Thyroid gland (tissue), 4 donors: ENCODE data around the gene COL4A1.

Experiments
- POLR2A ChIP-seq, 2 donors: fragments of 450-650 bp; IDR thresholded peaks; one replicate each; pipeline ENCODE4 v1.6.1; 2017; ENCODE audit warnings: antibody characterized with exemption in 2 of 2, mild to moderate bottlenecking in 2 of 2, moderate library complexity in 1 of 2
- TF ChIP-seq, protein P1 (sequence below), 6 experiments: fragments of 200-600 bp in 3 of 6; fragments of 450-650 bp in 3 of 6; sonication (generic) in 3 of 6; IDR thresholded peaks; one replicate each; pipeline ENCODE4 v1.5.1; 2016 to 2019; ENCODE audit warnings: antibody characterized with exemption in 6 of 6, mild to moderate bottlenecking in 2 of 6, inconsistent platforms in 1 of 6, moderate library complexity in 1 of 6

GRCh38 chr13:110305949-110306339 lies 1.0 kb downstream of the COL4A1 start:
- TF ChIP-seq, protein P1, sequence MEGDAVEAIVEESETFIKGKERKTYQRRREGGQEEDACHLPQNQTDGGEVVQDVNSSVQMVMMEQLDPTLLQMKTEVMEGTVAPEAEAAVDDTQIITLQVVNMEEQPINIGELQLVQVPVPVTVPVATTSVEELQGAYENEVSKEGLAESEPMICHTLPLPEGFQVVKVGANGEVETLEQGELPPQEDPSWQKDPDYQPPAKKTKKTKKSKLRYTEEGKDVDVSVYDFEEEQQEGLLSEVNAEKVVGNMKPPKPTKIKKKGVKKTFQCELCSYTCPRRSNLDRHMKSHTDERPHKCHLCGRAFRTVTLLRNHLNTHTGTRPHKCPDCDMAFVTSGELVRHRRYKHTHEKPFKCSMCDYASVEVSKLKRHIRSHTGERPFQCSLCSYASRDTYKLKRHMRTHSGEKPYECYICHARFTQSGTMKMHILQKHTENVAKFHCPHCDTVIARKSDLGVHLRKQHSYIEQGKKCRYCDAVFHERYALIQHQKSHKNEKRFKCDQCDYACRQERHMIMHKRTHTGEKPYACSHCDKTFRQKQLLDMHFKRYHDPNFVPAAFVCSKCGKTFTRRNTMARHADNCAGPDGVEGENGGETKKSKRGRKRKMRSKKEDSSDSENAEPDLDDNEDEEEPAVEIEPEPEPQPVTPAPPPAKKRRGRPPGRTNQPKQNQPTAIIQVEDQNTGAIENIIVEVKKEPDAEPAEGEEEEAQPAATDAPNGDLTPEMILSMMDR (IDR thresholded peaks at IDR 0.05), result no peak
- peak in 1 of 2 donors; percentile 52 for TF ChIP-seq POLR2A (IDR thresholded peaks at IDR 0.05)
